Measurements from ENCODE around the gene LTK. TPM values are rescaled to one million over a fixed set of nuclear protein-coding genes. Genes with fewer than 3 reads are reported as not detected.

Gene LTK
- total and polyA plus RNA-seq, 3 donors from 2014 or later = 2.9 to 4.2 (median 3.7) TPM

DNA sequence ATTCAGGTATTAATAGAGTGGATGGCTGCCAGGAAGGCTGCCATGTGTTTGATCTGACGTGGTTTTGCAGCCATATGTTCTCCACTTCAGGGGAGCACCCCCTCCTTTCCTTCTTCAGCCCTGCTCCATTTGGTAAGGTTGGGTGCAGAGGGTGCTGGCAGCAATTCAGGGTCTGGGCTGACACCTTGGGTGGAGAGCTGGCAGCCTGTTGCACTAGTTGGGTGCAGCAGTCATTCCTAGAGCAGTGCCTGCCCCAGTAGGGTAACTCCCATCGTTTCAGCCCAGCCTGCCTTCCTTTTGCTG is 46.9 kb upstream of the LTK start:
- TF ChIP-seq POLR2A (IDR thresholded peaks at IDR 0.05) = no peak
- TF ChIP-seq, protein P1, sequence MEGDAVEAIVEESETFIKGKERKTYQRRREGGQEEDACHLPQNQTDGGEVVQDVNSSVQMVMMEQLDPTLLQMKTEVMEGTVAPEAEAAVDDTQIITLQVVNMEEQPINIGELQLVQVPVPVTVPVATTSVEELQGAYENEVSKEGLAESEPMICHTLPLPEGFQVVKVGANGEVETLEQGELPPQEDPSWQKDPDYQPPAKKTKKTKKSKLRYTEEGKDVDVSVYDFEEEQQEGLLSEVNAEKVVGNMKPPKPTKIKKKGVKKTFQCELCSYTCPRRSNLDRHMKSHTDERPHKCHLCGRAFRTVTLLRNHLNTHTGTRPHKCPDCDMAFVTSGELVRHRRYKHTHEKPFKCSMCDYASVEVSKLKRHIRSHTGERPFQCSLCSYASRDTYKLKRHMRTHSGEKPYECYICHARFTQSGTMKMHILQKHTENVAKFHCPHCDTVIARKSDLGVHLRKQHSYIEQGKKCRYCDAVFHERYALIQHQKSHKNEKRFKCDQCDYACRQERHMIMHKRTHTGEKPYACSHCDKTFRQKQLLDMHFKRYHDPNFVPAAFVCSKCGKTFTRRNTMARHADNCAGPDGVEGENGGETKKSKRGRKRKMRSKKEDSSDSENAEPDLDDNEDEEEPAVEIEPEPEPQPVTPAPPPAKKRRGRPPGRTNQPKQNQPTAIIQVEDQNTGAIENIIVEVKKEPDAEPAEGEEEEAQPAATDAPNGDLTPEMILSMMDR (IDR thresholded peaks at IDR 0.05) = no peak
- Histone ChIP-seq H3K27me3 (no peaks in the 10 kb centered on the region), H3K9me3 (no peaks in the 10 kb centered on the region), H3K4me3 (peak overlapping the region in 1 of 2 donors; percentile 78), H3K27ac (peak overlapping the region; percentile 89 to 90), H3K4me1 (peaks cover 68% of the 10 kb centered on the region), H3K36me3 (ENCODE audit: low read depth, missing control alignments) (no peaks in the 10 kb centered on the region)
- intact Hi-C loops (cut with DNase I; ENCODE audit: low total_unique reads) = no loop called here
- no peak for DNase-seq
- WGBS, 2 donors = 39 to 43% methylated on average over 2 of the region's 2 CpGs

GRCh38 chr15:41559239-41559782 is 45.7 kb upstream of the LTK start:
- DNase-seq = no peak
- peaks cover 56% of the 10 kb centered on the region for H3K4me1 ChIP-seq
- WGBS, 2 donors = 0 to 2% methylated on average over 8 to 13 of the region's 60 CpGs
- H3K27me3 ChIP-seq = no peaks in the 10 kb centered on the region
- H3K4me3 ChIP-seq = peak overlapping the region; percentile 78 to 87
- H3K9me3 ChIP-seq = no peaks in the 10 kb centered on the region
- intact Hi-C loops (cut with DNase I; ENCODE audit: low total_unique reads) = no loop called here
- peak overlapping the region; percentile 89 to 90 for H3K27ac ChIP-seq
- no peaks in the 10 kb centered on the region for H3K36me3 ChIP-seq (ENCODE audit: low read depth, missing control alignments)
- TF ChIP-seq POLR2A (IDR thresholded peaks at IDR 0.05) = no peak
- TF ChIP-seq, protein P1 (IDR thresholded peaks at IDR 0.05) = no peak

DNA sequence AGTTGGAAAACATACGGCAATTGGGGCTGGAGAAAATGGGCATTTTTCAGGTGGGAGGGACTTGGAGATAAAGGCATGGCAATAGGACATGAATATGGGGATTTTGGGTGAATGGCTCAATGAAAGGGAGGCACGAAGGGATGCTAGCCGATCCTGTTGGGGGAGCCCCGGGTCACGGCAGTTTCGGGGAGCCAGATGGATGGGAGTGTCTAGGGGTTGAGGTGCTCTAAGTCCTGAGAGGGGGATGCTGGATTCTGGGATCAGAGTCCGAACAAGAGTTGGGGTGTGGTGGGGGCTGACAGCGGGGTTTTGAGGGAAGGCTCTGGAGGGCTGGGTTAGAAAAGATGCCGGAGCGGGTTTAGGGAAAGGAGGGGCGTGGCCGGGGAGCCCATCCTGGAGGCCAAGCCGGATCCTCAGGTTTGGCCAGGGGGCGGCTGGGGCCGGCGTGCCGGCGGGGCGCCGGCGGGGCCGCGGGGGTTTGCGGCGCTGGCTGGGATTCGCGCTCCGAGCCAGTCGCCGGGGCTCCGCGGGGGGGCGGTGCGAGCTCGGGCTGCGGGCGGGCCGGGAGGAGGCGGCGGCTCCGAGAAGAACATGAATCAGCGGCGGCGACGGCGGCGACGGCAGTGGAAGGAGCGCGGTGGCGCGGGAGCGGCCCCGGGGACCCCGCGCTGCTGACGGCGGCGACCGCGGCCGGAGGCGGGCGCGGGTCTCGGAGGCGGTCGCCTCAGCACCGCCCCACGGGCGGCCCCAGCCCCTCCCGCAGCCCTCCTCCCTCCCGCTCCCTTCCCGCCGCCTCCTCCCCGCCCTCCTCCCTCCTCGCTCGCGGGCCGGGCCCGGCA is 45.0 kb upstream of the LTK start, which contains the start of gene TYRO3:
TSS of gene TYRO3 (plus strand) at position 813 of the 839 bp plus-strand sequence. CDS start 46 bp downstream, outside the sequence.
- intact Hi-C loops (cut with DNase I; ENCODE audit: low total_unique reads) = no loop called here
- Histone ChIP-seq H3K4me1 (peaks cover 49% of the 10 kb centered on the region), H3K36me3 (ENCODE audit: low read depth, missing control alignments) (no peaks in the 10 kb centered on the region), H3K4me3 (peak within 1 kb of the TSS; percentile 78 to 87), H3K27ac (peak within 1 kb of the TSS; percentile 89 to 90), H3K9me3 (no peaks in the 10 kb centered on the region), H3K27me3 (no peaks in the 10 kb centered on the region)
- TF ChIP-seq, protein P1 (IDR thresholded peaks at IDR 0.05) = no peak
- TF ChIP-seq POLR2A (IDR thresholded peaks at IDR 0.05) = no peak
- WGBS, 2 donors = 1 to 3% methylated on average over 17 to 54 of the region's 81 CpGs
- peak; percentile 75 for DNase-seq

DNA sequence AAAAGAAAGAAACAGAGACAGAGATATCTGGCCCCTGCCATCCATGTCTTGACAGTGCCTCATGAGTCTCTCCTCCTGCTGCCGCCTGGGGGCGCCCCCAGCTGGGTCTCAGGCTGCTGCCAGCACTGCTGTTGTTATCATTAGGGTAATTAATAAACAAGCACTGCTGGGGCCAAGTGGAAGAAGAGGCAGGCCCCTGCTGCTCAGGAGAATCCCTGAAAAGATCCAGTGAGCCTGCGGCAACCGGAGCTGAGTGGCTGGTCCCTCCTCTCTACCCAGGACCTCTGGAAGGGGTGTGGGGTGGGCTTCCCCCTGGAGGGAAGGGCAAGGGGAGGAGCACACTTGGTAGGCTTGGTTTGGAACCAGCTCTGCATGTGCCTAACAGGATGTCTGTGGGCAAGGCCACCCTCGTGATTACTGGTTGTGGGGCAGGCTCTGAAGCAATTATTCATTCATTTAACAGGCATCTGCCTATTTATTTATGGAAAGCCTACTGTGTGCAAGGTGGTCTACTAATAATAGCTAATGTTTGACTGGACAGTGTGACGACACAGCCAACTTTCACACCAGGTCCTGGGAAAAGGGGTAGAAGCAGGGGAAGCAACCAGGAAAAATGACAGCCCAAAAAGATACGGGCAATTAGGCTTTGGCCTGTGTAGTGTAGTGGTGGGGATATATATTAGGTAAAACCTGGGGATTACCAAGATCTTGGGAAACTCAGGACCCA is 44.2 kb upstream of the LTK start:
- 6 to 9% methylated on average over 7 of the region's 7 CpGs for WGBS, 2 donors
- H3K27me3 ChIP-seq = no peaks in the 10 kb centered on the region
- intact Hi-C loops (cut with DNase I; ENCODE audit: low total_unique reads) = no loop called here
- H3K36me3 ChIP-seq (ENCODE audit: low read depth, missing control alignments) = no peaks in the 10 kb centered on the region
- TF ChIP-seq, protein P1 (IDR thresholded peaks at IDR 0.05) = peak; percentile 82 to 90 (median 83)
- TF ChIP-seq POLR2A (IDR thresholded peaks at IDR 0.05) = no peak
- no peaks in the 10 kb centered on the region for H3K9me3 ChIP-seq
- peak overlapping the region; percentile 78 to 87 for H3K4me3 ChIP-seq
- H3K27ac ChIP-seq = peak overlapping the region; percentile 66 to 90
- DNase-seq = peak; percentile 89
- peaks cover 41% of the 10 kb centered on the region for H3K4me1 ChIP-seq
